Mammary epithelial cell (primary cell): ENCODE measurements around the gene CDC6.

Experiments used
- CTCF ChIP-seq, 2 donors: IDR thresholded peaks in 1 of 2; conservative IDR thresholded peaks in 1 of 2; 2 replicates each; pipeline ENCODE4 v1.5.1; 2011 to 2012; ENCODE audit warnings: inconsistent platforms in 2 of 2, low read length in 2 of 2, mild to moderate bottlenecking in 2 of 2, control low read depth in 1 of 2, low read depth in 1 of 2; ENCODE audit not compliant: insufficient read depth in 1 of 2; ENCODE audit errors: extremely low read depth in 1 of 2
- EZH2 ChIP-seq: IDR thresholded peaks from 2 replicates; pipeline ENCODE4 v1.6.1; 2012; ENCODE audit warnings: low read length, inconsistent platforms, borderline replicate concordance

DNA sequence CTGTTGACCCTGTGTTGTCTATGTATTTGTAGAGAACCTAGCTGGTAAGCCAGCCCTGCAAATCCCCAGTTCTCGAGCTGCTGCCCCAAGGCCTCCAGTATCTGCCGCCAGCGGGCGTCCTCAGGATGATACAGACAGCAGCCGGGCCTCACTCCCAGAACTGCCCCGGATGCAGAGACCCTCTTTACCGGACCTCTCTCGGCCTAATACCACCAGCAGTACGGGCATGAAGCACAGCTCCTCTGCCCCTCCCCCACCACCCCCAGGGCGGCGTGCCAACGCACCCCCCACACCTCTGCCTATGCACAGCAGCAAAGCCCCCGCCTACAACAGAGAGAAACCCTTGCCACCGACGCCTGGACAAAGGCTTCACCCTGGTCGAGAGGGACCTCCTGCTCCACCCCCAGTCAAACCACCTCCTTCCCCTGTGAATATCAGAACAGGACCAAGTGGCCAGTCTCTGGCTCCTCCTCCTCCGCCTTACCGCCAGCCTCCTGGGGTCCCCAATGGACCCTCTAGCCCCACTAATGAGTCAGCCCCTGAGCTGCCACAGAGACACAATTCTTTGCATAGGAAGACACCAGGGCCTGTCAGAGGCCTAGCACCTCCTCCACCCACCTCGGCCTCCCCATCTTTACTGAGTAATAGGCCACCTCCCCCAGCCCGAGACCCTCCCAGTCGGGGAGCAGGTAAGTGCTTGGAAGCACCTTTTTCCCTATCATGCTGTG, 23.1 kb upstream of the CDC6 start:
- TF ChIP-seq CTCF (conservative IDR thresholded peaks at IDR 0.05 in 1 of 2, IDR thresholded peaks at IDR 0.05 in 1 of 2; ENCODE audit: extremely low read depth in 1 of 2, insufficient read depth in 1 of 2, low read depth in 1 of 2, low read length in 2 of 2) (no peak), EZH2 (no peak)
